Forelimb muscle (tissue), 1 donor: ENCODE results near the gene PIK3C2A. TPM values are rescaled to one million over a fixed set of nuclear protein-coding genes. Genes with fewer than 3 reads are reported as not detected.

Experiments used
- DNase-seq: peaks from one replicate; pipeline ENCODE4 v3.0.0-alpha.2; 2013; ENCODE audit warnings: low read depth
- polyA plus RNA-seq: library from polyadenylated mRNA; unstranded; fragments of 120-200 nt; gene quantifications from one replicate; pipeline ENCODE4 v1.2.1, GENCODE V29; 2013; ENCODE audit not compliant: insufficient read length

The PIK3C2A gene
- polyA plus RNA-seq, 1 donor = 18.1 TPM

DNA sequence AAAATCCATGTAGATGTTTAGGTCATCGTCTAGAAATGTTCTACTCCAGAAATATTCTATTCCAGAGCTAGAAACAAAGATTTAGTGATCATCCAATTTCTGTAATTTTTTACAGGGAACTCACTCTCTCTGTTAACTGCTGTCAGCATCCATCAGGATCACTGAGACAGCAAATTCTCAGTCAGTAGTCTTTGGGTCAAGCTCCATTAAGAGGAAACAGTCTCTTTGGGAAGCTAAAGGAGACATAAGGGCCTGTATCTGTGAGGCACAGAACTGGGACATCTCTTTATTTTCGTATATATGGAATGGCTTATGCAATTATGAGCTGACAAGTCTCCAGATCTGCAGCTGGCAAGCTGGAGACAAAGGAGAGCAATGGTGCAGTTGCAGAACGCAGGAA lies 48.3 kb downstream of the PIK3C2A start:
- DNase-seq = no peak

Other genes with a start within 250 kb of the PIK3C2A start
- gene PLEKHA7, start 193.6 kb downstream of the PIK3C2A start, polyA plus RNA-seq = 4.0 TPM
- 2,034 TPM for gene RPS13, start 130.3 kb downstream of the PIK3C2A start, polyA plus RNA-seq
- gene NUCB2, start 68.8 kb upstream of the PIK3C2A start, polyA plus RNA-seq = 41.3 TPM
- gene NCR3LG1, start 143.8 kb upstream of the PIK3C2A start, polyA plus RNA-seq = 0.29 TPM
- 19.3 TPM for gene KCNJ11, start 180.7 kb upstream of the PIK3C2A start, polyA plus RNA-seq